Smooth muscle cell (in vitro differentiated cells): ENCODE results near the gene CCPG1. TPM values are rescaled to one million over a fixed set of nuclear protein-coding genes. Genes with fewer than 3 reads are reported as not detected.
"Not testable (repeated sequence)": the region's sequence is repeated elsewhere in the genome, so short reads cannot be mapped to it uniquely, and the experiment has no call there.

Source experiments
- DNase-seq: peaks from one replicate; lab custom pipeline; 2025; ENCODE audit not compliant: unreplicated experiment; lab: John Stamatoyannopoulos, UW
- H2AFZ ChIP-seq: fragments of 200-600 bp; sonication (generic); 2 replicates; pipeline ENCODE4 v1.6.0; 2016; ENCODE audit warnings: antibody characterized with exemption, low read depth, mild to moderate bottlenecking
- H3F3A ChIP-seq: fragments of 200-600 bp; sonication (generic); 2 replicates; pipeline ENCODE4 v1.6.0; 2017; ENCODE audit warnings: antibody characterized with exemption, low read depth
- H3K27ac ChIP-seq: fragments of 200-600 bp; sonication (generic); 2 replicates; pipeline ENCODE4 v1.5.1; 2016; ENCODE audit warnings: low read depth, mild to moderate bottlenecking
- H3K27me3 ChIP-seq: fragments of 200-600 bp; sonication (generic); 2 replicates; pipeline ENCODE4 v1.6.1; 2016; ENCODE audit warnings: low read depth, mild to moderate bottlenecking
- H3K36me3 ChIP-seq: fragments of 200-600 bp; sonication (generic); 2 replicates; pipeline ENCODE4 v1.5.1; 2016; ENCODE audit warnings: low read depth
- H3K4me1 ChIP-seq: fragments of 200-600 bp; sonication (generic); 2 replicates; pipeline ENCODE4 v1.5.1; 2016; ENCODE audit warnings: low read depth
- H3K4me2 ChIP-seq: fragments of 200-600 bp; sonication (generic); 2 replicates; pipeline ENCODE4 v1.6.0; 2016; ENCODE audit warnings: mild to moderate bottlenecking
- H3K4me3 ChIP-seq: fragments of 200-600 bp; sonication (generic); 2 replicates; pipeline ENCODE4 v1.5.1; 2016; ENCODE audit warnings: mild to moderate bottlenecking
- H3K79me2 ChIP-seq: fragments of 200-600 bp; sonication (generic); 2 replicates; pipeline ENCODE4 v1.6.0; 2016; ENCODE audit warnings: low read depth, mild to moderate bottlenecking
- H3K9ac ChIP-seq: fragments of 200-600 bp; sonication (generic); 2 replicates; pipeline ENCODE4 v1.6.0; 2016; ENCODE audit warnings: low read depth
- H3K9me3 ChIP-seq: fragments of 200-600 bp; sonication (generic); replicated peaks from 2 replicates; pipeline ENCODE4 v1.5.1; 2016; ENCODE audit warnings: low read depth
- H4K20me1 ChIP-seq: fragments of 200-600 bp; sonication (generic); 2 replicates; pipeline ENCODE4 v1.6.0; 2016; ENCODE audit warnings: low read depth
- CTCF ChIP-seq: fragments of 200-600 bp; sonication (generic); IDR thresholded peaks from 2 replicates; pipeline ENCODE4 v1.5.1; 2017; ENCODE audit warnings: borderline replicate concordance, mild to moderate bottlenecking, antibody characterized with exemption; ENCODE audit not compliant: insufficient read depth, poor library complexity, severe bottlenecking
- WGBS: methylation state at CpG from one replicate; pipeline ENCODE4 v1.1.7; 2016; ENCODE audit warnings: low lambda C conversion rate; 5-methylcytosine and 5-hydroxymethylcytosine counted together
- polyA plus RNA-seq: library from polyadenylated mRNA; unstranded; fragments of >200 nt; fragmentation: Nextera tagmentation; extraction: Ambion mirVana; gene quantifications from 2 replicates; pipeline ENCODE4 v1.2.1, GENCODE V29; 2016
- total RNA-seq: library from RNA; depleted of rRNA; stranded (reverse); fragments of >200 nt; gene quantifications from 2 replicates; pipeline ENCODE4 v1.2.3, GENCODE V29; 2014

Gene CCPG1
- total and polyA plus RNA-seq, 2 experiments from 2014 or later: 24.9 to 39.1 TPM

GRCh38 chr15:55407498-55408011 lies 604 bp downstream of the CCPG1 start:
- H3K9ac ChIP-seq: peak overlapping the region; percentile 82
- WGBS: 10% methylated on average over 20 of the region's 20 CpGs
- H3K36me3 ChIP-seq: no peaks in the 10 kb centered on the region
- no peaks in the 10 kb centered on the region for H3K79me2 ChIP-seq
- no peaks in the 10 kb centered on the region for H3F3A ChIP-seq
- H3K4me1 ChIP-seq: peaks cover 4% of the 10 kb centered on the region
- peak overlapping the region; percentile 95 for H2AFZ ChIP-seq
- no peaks in the 10 kb centered on the region for H3K27me3 ChIP-seq
- no peak for TF ChIP-seq CTCF
- DNase-seq: no peak
- peak overlapping the region; percentile 77 for H3K27ac ChIP-seq
- no peaks in the 10 kb centered on the region for H4K20me1 ChIP-seq
- no peaks in the 10 kb centered on the region for H3K9me3 ChIP-seq
- peak overlapping the region; percentile 88 for H3K4me3 ChIP-seq
- peak overlapping the region; percentile 94 for H3K4me2 ChIP-seq

- Histone ChIP-seq H3K79me2 (peaks cover 4% of the 10 kb centered on the region), H3K27ac (no peak overlapping the region)
These were observed 4.6 kb downstream of the CCPG1 start for GRCh38 chr15:55403531-55403930.

GRCh38 chr15:55402707-55403106 lies 5.5 kb downstream of the CCPG1 start:
- H3K4me1 ChIP-seq: peaks cover 4% of the 10 kb centered on the region
- no peak overlapping the region for H3K4me3 ChIP-seq
- no peak overlapping the region for H2AFZ ChIP-seq
- H3K79me2 ChIP-seq: peaks cover 4% of the 10 kb centered on the region
- DNase-seq: no peak
- no peaks in the 10 kb centered on the region for H3F3A ChIP-seq
- H3K9ac ChIP-seq: no peak overlapping the region
- no peaks in the 10 kb centered on the region for H3K36me3 ChIP-seq
- no peaks in the 10 kb centered on the region for H4K20me1 ChIP-seq
- H3K27ac ChIP-seq: no peak overlapping the region
- no peaks in the 10 kb centered on the region for H3K9me3 ChIP-seq
- H3K4me2 ChIP-seq: no peak overlapping the region
- TF ChIP-seq CTCF: no peak
- H3K27me3 ChIP-seq: no peaks in the 10 kb centered on the region

More at GRCh38 chr15:55403531-55403930, 4.6 kb downstream of the CCPG1 start:
- Histone ChIP-seq H3K4me3 (no peak overlapping the region), H3K9ac (peak overlapping the region; percentile 38), H3K9me3 (no peaks in the 10 kb centered on the region), H3K36me3 (no peaks in the 10 kb centered on the region), H3K4me1 (peaks cover 4% of the 10 kb centered on the region), H4K20me1 (no peaks in the 10 kb centered on the region), H3K27me3 (no peaks in the 10 kb centered on the region), H2AFZ (peak overlapping the region; percentile 60), H3K4me2 (peak overlapping the region; percentile 24), H3F3A (no peaks in the 10 kb centered on the region)
- no peak for DNase-seq
- TF ChIP-seq CTCF: no peak

GRCh38 chr15:55401786-55402246 lies 6.3 kb downstream of the CCPG1 start:
- Histone ChIP-seq H3K79me2 (peaks cover 4% of the 10 kb centered on the region), H3K27me3 (no peaks in the 10 kb centered on the region), H3K27ac (no peak overlapping the region), H3K9me3 (no peaks in the 10 kb centered on the region), H3K4me2 (no peak overlapping the region), H4K20me1 (no peaks in the 10 kb centered on the region), H3K4me1 (no peaks in the 10 kb centered on the region), H3K36me3 (no peaks in the 10 kb centered on the region), H3F3A (no peaks in the 10 kb centered on the region), H3K9ac (no peak overlapping the region), H2AFZ (no peak overlapping the region), H3K4me3 (no peak overlapping the region)
- no peak for TF ChIP-seq CTCF
- DNase-seq: no peak
- WGBS: 83% methylated on average over 1 of the region's 1 CpG

- H3K27me3 ChIP-seq, H3K36me3 ChIP-seq, H2AFZ ChIP-seq, H3K4me2 ChIP-seq, H4K20me1 ChIP-seq, H3K27ac ChIP-seq, H3F3A ChIP-seq, H3K9me3 ChIP-seq, H3K4me3 ChIP-seq, H3K4me1 ChIP-seq, H3K9ac ChIP-seq, H3K79me2 ChIP-seq, DNase-seq: not testable (repeated sequence)
- WGBS: 90% methylated on average over 8 of the region's 8 CpGs
These were observed 8.1 kb downstream of the CCPG1 start for GRCh38 chr15:55400050-55400449.
